Thyroid gland (tissue), 4 donors: ENCODE measurements around the gene SMAD3.
A peak's percentile ranks its signal among the peaks of the same experiment; 100 is the strongest.

Experiments
- POLR2A ChIP-seq, 2 donors: fragments of 450-650 bp; IDR thresholded peaks; one replicate each; pipeline ENCODE4 v1.6.1; 2017; ENCODE audit warnings: antibody characterized with exemption in 2 of 2, mild to moderate bottlenecking in 2 of 2, moderate library complexity in 1 of 2
- TF ChIP-seq, protein P1 (sequence below), 6 experiments: fragments of 200-600 bp in 3 of 6; fragments of 450-650 bp in 3 of 6; sonication (generic) in 3 of 6; IDR thresholded peaks; one replicate each; pipeline ENCODE4 v1.5.1; 2016 to 2019; ENCODE audit warnings: antibody characterized with exemption in 6 of 6, mild to moderate bottlenecking in 2 of 6, inconsistent platforms in 1 of 6, moderate library complexity in 1 of 6

DNA sequence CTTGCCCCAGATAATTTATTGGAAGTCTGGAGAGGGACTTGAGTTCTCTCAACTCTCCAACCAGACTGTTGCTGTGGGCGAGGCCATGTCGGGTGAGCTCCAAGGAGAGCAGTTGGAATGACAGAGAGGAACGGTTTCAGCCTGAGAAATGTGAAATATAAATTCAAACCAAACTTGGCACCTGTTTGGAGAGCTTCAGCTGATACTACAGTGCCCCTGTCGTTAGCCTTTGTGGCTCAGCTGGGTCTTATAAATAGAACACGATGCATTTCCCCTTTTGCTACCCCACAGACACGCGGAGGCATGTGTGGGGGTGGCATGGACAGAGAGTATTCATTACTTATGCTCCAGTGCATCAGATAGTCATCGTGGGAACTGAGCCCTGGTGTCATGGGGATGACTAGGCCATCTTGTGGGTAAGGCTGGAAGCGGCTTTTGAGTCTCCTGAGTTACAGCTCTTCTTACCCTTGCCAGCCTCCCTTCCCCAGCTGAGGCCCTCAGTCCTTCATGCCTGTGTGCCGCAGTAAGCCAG is 15.6 kb downstream of the SMAD3 start:
- TF ChIP-seq, protein P1, sequence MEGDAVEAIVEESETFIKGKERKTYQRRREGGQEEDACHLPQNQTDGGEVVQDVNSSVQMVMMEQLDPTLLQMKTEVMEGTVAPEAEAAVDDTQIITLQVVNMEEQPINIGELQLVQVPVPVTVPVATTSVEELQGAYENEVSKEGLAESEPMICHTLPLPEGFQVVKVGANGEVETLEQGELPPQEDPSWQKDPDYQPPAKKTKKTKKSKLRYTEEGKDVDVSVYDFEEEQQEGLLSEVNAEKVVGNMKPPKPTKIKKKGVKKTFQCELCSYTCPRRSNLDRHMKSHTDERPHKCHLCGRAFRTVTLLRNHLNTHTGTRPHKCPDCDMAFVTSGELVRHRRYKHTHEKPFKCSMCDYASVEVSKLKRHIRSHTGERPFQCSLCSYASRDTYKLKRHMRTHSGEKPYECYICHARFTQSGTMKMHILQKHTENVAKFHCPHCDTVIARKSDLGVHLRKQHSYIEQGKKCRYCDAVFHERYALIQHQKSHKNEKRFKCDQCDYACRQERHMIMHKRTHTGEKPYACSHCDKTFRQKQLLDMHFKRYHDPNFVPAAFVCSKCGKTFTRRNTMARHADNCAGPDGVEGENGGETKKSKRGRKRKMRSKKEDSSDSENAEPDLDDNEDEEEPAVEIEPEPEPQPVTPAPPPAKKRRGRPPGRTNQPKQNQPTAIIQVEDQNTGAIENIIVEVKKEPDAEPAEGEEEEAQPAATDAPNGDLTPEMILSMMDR (IDR thresholded peaks at IDR 0.05), result peak in 1 of 6 experiments; percentile 6
- TF ChIP-seq POLR2A (IDR thresholded peaks at IDR 0.05), result no peak
